Measurements from ENCODE around the gene SLC43A3. TPM values are rescaled to one million over a fixed set of nuclear protein-coding genes. Genes with fewer than 3 reads are reported as not detected.
A peak's percentile ranks its signal among the peaks of the same experiment; 100 is the strongest.

Gene SLC43A3
- polyA plus RNA-seq, 1 donor, result 13.4 TPM

DNA sequence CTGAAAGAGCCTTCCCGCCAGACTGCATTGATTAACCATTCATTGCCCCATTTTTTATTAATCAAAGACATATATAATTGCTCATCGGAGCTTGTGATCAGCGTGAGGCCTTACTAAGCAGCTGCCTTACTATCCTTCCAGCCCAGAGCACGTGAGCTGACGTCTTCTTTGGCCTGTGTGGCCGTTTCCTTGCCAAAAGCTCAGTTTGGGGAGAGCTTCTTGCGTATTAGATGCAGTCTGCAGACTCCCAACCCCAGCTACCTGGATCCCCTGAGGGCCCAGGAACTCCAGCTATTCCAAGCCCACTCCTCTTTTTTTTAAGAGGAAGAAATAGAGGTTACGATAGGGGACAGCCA lies 784 bp upstream of the SLC43A3 start:
- WGBS (ENCODE audit: insufficient coverage, low lambda C conversion rate), result no CpG with 5 or more reads among the region's 8 CpGs

DNA sequence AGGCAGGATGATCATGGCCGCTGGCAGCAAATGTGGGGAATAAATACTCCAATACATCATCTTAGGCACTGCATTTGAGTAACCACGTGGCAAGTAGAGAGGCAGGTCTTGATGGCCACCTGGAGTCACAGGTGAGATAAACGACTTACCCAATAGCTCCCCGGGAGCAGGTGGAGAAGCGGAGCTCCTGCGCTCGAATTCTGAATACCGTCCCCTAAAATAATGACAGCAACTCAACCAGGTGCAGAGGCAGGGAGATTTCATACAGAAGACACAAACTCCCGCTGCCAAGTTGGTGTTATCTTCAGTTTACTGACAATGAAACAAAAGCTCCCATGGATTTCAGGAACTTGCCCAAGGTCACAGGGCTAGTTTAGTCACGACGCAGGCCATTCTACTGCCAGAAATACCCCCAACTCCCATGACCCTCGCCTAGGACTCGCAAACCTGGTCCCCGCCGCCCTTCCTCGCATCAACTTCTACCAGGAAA lies 437 bp downstream of the SLC43A3 start:
- H3K4me3 ChIP-seq (ENCODE audit: low read length), result peak overlapping the region; percentile 35
- peak in 1 of 2 donors; percentile 42 for DNase-seq
- H3K4me1 ChIP-seq (ENCODE audit: control insufficient read depth, insufficient read depth, low read length), result peaks cover 2% of the 10 kb centered on the region

More for the DNA sequence above, 784 bp upstream of the SLC43A3 start:
- no peaks in the 10 kb centered on the region for H3K9me3 ChIP-seq (ENCODE audit: control insufficient read depth, low read depth, low read length)
- no peak overlapping the region for H3K4me3 ChIP-seq (ENCODE audit: low read length)
- H3K27me3 ChIP-seq (ENCODE audit: control insufficient read depth, insufficient read depth, low read length), result peaks cover 8% of the 10 kb centered on the region
- no peak overlapping the region for H3K27ac ChIP-seq (ENCODE audit: low read length)
- peaks cover 2% of the 10 kb centered on the region for H3K4me1 ChIP-seq (ENCODE audit: control insufficient read depth, insufficient read depth, low read length)
- no peaks in the 10 kb centered on the region for H3K36me3 ChIP-seq (ENCODE audit: control insufficient read depth, insufficient read depth, low read length)
- DNase-seq, result no peak

DNA sequence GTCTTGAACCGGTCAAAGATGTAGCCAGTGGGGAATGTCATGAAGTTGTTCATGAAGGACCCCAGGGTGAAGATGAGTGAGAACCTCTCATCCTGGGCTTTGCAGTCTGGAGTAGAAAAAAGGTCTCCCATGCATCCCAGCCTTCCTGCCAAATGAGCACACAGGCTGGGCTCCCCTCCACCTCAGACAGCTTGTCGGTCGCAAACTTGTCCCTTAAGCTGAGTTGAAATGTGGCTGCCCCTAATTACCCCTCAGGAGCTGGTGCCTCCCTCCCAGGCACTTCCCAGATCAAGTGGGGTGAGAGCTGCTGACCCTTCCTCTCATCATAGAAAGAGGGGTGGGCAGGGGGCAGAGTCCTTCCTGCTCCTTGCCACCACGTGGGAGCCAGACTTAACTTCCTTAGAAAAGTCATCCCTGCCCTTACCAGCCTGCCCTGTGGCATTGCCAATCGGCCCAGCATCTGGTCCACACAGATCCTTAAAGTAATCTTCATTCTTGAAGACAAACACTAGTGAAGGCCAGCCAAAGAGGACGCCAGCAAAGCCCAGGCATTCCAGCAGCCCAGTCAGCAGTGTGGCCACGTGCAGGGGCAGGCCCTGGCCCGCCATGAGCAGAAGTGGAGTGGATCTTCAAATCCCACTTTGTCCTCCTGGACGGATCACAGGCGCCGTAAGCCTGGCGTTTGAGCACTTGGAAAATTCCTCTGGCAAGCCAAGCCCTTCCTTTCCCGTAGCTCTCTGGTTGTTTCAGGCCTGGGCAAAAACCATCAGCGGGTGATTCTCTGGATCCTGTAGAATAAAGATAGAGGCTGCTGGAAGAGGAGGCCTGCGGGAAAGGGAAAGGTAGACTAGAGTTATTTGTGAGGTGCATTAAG lies 1.1 kb downstream of the SLC43A3 start:
- whole genome bisulfite sequencing (ENCODE audit: insufficient coverage, low lambda C conversion rate), result no CpG with 5 or more reads among the region's 15 CpGs
- no peak for DNase-seq
- Histone ChIP-seq H3K4me3 (ENCODE audit: low read length) (no peak overlapping the region), H3K9me3 (ENCODE audit: control insufficient read depth, low read depth, low read length) (no peaks in the 10 kb centered on the region), H3K27ac (ENCODE audit: low read length) (no peak overlapping the region), H3K27me3 (ENCODE audit: control insufficient read depth, insufficient read depth, low read length) (peaks cover 8% of the 10 kb centered on the region), H3K36me3 (ENCODE audit: control insufficient read depth, insufficient read depth, low read length) (no peaks in the 10 kb centered on the region), H3K4me1 (ENCODE audit: control insufficient read depth, insufficient read depth, low read length) (peaks cover 2% of the 10 kb centered on the region)

More for the DNA sequence above, 437 bp downstream of the SLC43A3 start:
- Histone ChIP-seq H3K27me3 (ENCODE audit: control insufficient read depth, insufficient read depth, low read length) (peaks cover 8% of the 10 kb centered on the region), H3K36me3 (ENCODE audit: control insufficient read depth, insufficient read depth, low read length) (no peaks in the 10 kb centered on the region), H3K9me3 (ENCODE audit: control insufficient read depth, low read depth, low read length) (no peaks in the 10 kb centered on the region), H3K27ac (ENCODE audit: low read length) (no peak overlapping the region)
- no CpG with 5 or more reads among the region's 16 CpGs for WGBS (ENCODE audit: insufficient coverage, low lambda C conversion rate)

DNA sequence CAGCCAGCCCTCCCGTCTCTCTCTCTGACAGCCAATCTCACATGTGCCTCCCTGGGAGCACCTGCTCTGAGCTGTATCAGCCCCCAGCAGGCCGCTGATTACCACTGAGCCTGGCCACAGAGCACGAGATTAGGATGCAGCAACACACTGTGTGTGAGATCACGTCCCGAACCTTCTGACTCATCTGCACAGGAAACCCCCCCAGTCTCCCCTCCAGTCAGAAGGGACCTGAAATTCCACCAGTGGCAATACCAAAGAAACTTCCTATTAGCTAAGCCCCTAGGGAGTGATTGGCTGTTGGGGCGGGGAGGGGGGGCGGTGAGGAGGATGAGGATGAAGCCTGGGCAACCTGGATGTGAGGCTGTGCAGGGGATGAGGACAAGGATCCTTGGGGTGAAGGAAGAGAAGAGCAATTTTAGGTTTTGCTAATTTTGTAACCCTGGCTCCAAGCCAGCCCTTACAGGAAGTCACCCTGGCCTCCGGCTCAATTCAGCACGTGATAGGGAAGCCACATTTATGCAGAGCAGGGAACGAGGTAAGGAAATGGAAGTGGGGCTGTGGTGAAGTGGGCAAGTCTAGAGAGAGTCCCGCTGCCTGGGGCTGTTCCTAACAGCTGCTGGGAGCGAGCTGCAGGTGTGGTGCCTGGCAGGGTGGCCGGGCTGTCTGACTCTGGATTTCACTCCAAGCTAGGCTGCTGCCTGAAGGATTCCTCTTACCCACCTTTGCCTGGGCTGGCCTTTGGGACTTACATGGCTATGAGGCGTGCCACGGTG lies 1.9 kb downstream of the SLC43A3 start:
- H3K4me1 ChIP-seq (ENCODE audit: control insufficient read depth, insufficient read depth, low read length), result peaks cover 2% of the 10 kb centered on the region
- WGBS (ENCODE audit: insufficient coverage, low lambda C conversion rate), result no CpG with 5 or more reads among the region's 15 CpGs
- DNase-seq, result peak in 1 of 2 donors; percentile 46
- no peak overlapping the region for H3K27ac ChIP-seq (ENCODE audit: low read length)
- peaks cover 8% of the 10 kb centered on the region for H3K27me3 ChIP-seq (ENCODE audit: control insufficient read depth, insufficient read depth, low read length)
- H3K36me3 ChIP-seq (ENCODE audit: control insufficient read depth, insufficient read depth, low read length), result peaks cover under 1% of the 10 kb centered on the region
- H3K9me3 ChIP-seq (ENCODE audit: control insufficient read depth, low read depth, low read length), result no peaks in the 10 kb centered on the region
- H3K4me3 ChIP-seq (ENCODE audit: low read length), result no peak overlapping the region

DNA sequence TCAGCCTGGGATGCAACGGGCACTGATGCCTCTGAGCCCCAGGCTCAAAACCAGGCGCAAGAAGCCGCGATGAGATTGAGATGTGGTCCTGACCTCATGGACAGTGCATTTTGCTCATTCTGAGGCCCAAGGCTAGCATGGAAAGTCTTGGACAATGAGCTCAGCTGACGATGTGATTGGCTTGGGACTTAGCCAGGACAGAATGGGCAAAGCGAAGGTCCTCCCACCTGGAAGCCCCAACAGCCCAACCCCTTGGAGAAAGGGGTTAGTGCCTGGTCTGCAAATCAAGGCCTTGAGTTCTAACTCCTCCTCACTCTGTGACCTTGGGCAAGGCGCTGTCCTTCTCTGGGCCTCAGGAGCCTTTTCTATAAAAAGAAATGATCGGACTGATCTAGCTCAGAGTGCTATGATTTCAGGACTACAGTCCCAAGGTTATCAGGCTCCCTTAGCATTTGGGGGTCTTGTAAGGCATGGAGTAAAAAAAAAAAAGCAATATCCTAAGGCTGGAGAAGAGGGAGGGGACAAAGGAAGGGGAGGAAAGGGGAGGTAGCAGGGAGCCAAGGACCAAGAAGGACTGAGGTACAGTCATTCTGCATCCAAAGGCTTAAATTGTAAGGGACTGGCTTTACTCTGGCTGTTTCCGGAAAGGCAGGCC lies 2.7 kb downstream of the SLC43A3 start:
- no CpG with 5 or more reads among the region's 9 CpGs for WGBS (ENCODE audit: insufficient coverage, low lambda C conversion rate)
- Histone ChIP-seq H3K27ac (ENCODE audit: low read length) (no peak overlapping the region), H3K36me3 (ENCODE audit: control insufficient read depth, insufficient read depth, low read length) (peaks cover 2% of the 10 kb centered on the region), H3K4me3 (ENCODE audit: low read length) (no peak overlapping the region), H3K9me3 (ENCODE audit: control insufficient read depth, low read depth, low read length) (no peaks in the 10 kb centered on the region), H3K27me3 (ENCODE audit: control insufficient read depth, insufficient read depth, low read length) (peaks cover 7% of the 10 kb centered on the region), H3K4me1 (ENCODE audit: control insufficient read depth, insufficient read depth, low read length) (peaks cover 2% of the 10 kb centered on the region)
- no peak for DNase-seq

DNA sequence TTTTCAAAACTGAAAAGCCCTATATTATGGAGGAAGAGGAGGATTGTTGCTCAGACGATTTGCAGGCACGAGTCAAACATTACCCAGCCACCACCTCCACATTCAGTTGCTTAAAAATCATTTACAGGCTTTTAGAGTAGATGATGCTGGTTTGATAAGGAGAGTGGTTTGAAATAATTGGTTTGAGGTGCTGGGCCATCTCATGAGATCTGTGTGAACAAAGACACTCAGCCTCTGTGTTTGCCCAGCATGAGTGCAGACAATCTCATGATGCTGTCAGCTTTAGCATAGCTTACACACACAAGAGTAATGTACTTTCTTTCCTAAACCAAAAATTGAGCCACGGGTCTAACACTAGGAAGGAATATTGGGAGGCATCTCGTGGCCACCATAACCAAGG lies 4.3 kb downstream of the SLC43A3 start:
- H3K27ac ChIP-seq (ENCODE audit: low read length), result no peak overlapping the region
- peaks cover 8% of the 10 kb centered on the region for H3K36me3 ChIP-seq (ENCODE audit: control insufficient read depth, insufficient read depth, low read length)
- H3K27me3 ChIP-seq (ENCODE audit: control insufficient read depth, insufficient read depth, low read length), result peaks cover under 1% of the 10 kb centered on the region
- no peaks in the 10 kb centered on the region for H3K9me3 ChIP-seq (ENCODE audit: control insufficient read depth, low read depth, low read length)
- H3K4me1 ChIP-seq (ENCODE audit: control insufficient read depth, insufficient read depth, low read length), result peaks cover 2% of the 10 kb centered on the region
- WGBS (ENCODE audit: insufficient coverage, low lambda C conversion rate), result 50% methylated on average over 1 of the region's 4 CpGs
- no peak for DNase-seq
- no peak overlapping the region for H3K4me3 ChIP-seq (ENCODE audit: low read length)

DNA sequence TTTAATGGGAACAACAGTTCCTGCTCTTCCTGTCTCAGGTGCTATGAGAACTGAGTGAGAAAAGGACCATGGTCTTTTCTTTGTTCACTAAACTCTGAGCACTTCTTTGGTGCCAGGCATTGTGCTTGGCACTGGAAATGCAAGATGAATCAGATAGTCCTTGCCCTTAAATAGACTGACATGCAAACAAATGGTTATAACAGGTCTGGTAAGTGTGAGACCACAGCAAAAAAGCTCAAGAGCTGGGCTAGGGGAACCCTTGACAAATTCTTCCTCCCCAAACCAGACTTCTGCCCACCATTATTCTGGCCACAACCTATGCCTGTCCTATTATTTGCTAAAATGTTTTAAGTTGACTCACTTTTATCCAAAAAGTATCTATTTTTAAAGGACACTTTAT lies 5.1 kb downstream of the SLC43A3 start:
- H3K36me3 ChIP-seq (ENCODE audit: control insufficient read depth, insufficient read depth, low read length), result peaks cover 16% of the 10 kb centered on the region

DNA sequence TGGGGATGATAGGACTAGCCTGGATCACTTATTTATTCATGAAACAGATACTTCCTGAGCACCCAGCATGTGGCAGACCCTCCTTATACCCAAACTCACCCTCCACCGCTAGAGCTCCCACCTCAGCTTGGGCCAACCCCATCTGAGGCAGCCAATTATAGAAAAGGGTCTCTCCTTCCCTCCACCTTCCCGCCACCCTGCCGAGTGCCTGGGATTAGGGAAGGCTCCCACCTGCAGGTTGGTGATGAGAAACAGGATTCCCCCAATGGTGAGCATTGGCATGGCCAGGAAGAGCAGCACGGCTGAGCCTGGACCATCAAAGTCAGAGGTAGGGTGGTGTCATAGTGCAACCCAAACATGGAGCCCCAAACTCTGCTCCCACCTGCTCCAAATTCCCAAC lies 5.9 kb downstream of the SLC43A3 start:
- WGBS (ENCODE audit: insufficient coverage, low lambda C conversion rate), result no CpG with 5 or more reads among the region's 4 CpGs
- Histone ChIP-seq H3K36me3 (ENCODE audit: control insufficient read depth, insufficient read depth, low read length) (peaks cover 23% of the 10 kb centered on the region), H3K27me3 (ENCODE audit: control insufficient read depth, insufficient read depth, low read length) (no peaks in the 10 kb centered on the region), H3K4me1 (ENCODE audit: control insufficient read depth, insufficient read depth, low read length) (no peaks in the 10 kb centered on the region), H3K27ac (ENCODE audit: low read length) (no peak overlapping the region), H3K9me3 (ENCODE audit: control insufficient read depth, low read depth, low read length) (no peaks in the 10 kb centered on the region), H3K4me3 (ENCODE audit: low read length) (no peak overlapping the region)
- no peak for DNase-seq

More for the DNA sequence above, 5.1 kb downstream of the SLC43A3 start:
- no peaks in the 10 kb centered on the region for H3K27me3 ChIP-seq (ENCODE audit: control insufficient read depth, insufficient read depth, low read length)
- no peak overlapping the region for H3K4me3 ChIP-seq (ENCODE audit: low read length)
- H3K27ac ChIP-seq (ENCODE audit: low read length), result no peak overlapping the region
- no peak for DNase-seq
- peaks cover 2% of the 10 kb centered on the region for H3K4me1 ChIP-seq (ENCODE audit: control insufficient read depth, insufficient read depth, low read length)
- no peaks in the 10 kb centered on the region for H3K9me3 ChIP-seq (ENCODE audit: control insufficient read depth, low read depth, low read length)

DNA sequence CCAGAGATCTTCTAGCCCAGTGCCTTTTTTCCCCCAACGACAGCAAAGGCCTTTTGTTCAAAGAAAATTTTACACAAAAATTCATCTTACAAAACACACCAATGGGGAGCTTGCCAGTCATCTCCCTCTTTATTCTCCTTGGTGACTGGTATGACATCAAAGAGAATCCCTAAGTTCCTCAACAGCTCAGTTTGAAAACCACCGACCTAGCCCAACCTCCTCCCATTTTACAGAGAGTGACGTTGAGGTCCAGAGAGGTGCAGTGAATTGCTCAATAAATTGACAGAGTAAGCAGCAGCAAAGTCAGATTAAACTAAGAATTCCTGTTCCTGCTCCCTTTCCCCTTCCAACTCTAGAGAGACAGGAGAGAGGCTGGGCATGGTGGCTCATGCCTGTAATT lies 7.8 kb downstream of the SLC43A3 start:
- Histone ChIP-seq H3K36me3 (ENCODE audit: control insufficient read depth, insufficient read depth, low read length) (peaks cover 31% of the 10 kb centered on the region), H3K4me1 (ENCODE audit: control insufficient read depth, insufficient read depth, low read length) (no peaks in the 10 kb centered on the region)
- WGBS (ENCODE audit: insufficient coverage, low lambda C conversion rate), result no CpG with 5 or more reads among the region's 3 CpGs

DNA sequence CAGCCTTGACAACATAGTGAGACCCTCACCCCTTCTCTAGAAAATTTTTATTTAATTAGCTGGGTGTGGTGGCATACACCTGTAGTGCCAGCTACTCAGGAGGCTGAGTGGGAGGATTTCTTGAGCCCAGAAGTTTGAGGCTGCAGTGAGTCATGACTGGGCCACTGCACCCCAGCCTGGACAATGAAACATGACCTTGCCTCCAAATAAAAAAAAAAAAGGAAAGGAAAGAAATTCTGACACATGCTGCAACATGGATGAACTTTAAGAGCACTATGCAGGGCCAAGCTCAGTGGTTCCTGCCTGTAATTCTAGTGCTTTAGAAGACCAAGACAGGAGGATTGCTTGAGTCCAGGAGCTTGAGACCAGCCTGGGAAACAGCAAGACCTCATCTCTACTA lies 8.8 kb downstream of the SLC43A3 start:
- no peaks in the 10 kb centered on the region for H3K4me1 ChIP-seq (ENCODE audit: control insufficient read depth, insufficient read depth, low read length)
- H3K36me3 ChIP-seq (ENCODE audit: control insufficient read depth, insufficient read depth, low read length), result peaks cover 37% of the 10 kb centered on the region
- no peak overlapping the region for H3K4me3 ChIP-seq (ENCODE audit: low read length)
- DNase-seq, result no peak
- H3K9me3 ChIP-seq (ENCODE audit: control insufficient read depth, low read depth, low read length), result no peaks in the 10 kb centered on the region
- no peak overlapping the region for H3K27ac ChIP-seq (ENCODE audit: low read length)
- no peaks in the 10 kb centered on the region for H3K27me3 ChIP-seq (ENCODE audit: control insufficient read depth, insufficient read depth, low read length)

More for the DNA sequence above, 7.8 kb downstream of the SLC43A3 start:
- Histone ChIP-seq H3K4me3 (ENCODE audit: low read length) (no peak overlapping the region), H3K27me3 (ENCODE audit: control insufficient read depth, insufficient read depth, low read length) (no peaks in the 10 kb centered on the region), H3K27ac (ENCODE audit: low read length) (no peak overlapping the region), H3K9me3 (ENCODE audit: control insufficient read depth, low read depth, low read length) (no peaks in the 10 kb centered on the region)
- no peak for DNase-seq

Measured in large intestine (tissue), 3 donors.